ENCODE data around the gene EIF4G1.

DNA sequence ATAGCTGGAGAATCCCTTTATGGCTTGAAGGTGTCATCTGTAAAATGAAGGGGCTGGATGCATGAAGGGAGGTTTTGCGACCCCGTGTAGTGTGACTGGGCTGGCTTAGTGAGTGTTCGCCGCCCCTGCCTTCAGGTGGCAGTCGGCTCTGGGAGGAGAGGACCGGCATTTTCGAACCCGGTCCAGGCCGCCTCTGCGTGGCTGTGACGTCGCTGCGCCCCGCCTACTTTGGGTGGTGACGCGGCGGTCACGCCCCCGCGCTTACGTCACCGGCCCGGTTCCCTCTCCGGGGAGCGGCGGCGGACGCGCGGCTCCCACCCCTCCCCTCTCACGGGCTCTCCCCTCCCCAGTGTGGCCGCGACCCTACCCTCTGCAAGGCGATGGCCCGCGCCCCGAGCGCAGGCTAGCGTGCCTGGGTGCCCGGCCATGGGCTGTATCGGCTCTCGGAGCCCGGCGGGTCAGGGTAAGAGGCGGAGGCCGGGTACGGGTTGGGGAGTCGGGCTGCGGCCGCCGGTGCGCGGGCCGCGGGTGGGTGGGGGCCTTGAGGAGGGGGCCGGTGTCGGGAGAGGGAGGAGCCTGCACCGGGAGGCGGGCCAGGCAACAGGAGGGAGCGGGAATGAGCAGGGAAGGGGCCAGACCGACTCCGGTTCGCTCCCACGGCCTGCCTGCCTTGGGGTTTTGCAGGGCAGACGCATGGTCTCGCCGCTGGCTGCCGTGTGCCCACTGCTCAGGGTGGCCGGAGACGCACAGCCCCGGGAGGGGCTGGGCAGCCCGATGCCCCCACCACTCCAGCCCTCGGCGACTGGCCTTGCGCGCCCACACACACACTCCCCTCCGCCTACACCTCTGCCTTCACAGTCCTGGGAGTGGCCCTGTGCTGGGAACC is 21.5 kb downstream of the EIF4G1 start:
- TF ChIP-seq, protein P1, sequence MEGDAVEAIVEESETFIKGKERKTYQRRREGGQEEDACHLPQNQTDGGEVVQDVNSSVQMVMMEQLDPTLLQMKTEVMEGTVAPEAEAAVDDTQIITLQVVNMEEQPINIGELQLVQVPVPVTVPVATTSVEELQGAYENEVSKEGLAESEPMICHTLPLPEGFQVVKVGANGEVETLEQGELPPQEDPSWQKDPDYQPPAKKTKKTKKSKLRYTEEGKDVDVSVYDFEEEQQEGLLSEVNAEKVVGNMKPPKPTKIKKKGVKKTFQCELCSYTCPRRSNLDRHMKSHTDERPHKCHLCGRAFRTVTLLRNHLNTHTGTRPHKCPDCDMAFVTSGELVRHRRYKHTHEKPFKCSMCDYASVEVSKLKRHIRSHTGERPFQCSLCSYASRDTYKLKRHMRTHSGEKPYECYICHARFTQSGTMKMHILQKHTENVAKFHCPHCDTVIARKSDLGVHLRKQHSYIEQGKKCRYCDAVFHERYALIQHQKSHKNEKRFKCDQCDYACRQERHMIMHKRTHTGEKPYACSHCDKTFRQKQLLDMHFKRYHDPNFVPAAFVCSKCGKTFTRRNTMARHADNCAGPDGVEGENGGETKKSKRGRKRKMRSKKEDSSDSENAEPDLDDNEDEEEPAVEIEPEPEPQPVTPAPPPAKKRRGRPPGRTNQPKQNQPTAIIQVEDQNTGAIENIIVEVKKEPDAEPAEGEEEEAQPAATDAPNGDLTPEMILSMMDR (IDR thresholded peaks at IDR 0.05; ENCODE audit: insufficient read depth, low read depth, low read length) = no peak
- TF ChIP-seq EZH2 (IDR thresholded peaks at IDR 0.05; ENCODE audit: insufficient read depth, low read length) = no peak

Data from astrocyte (in vitro differentiated cells and primary cell).